HG03575 (cell line): Measurements from ENCODE around the gene RBBP4.
"Not testable (repeated sequence)": the region's sequence is repeated elsewhere in the genome, so short reads cannot be mapped to it uniquely, and the experiment has no call there.

Experiments used
- ATAC-seq: cut with Tn5 transposase; IDR thresholded peaks from one replicate; pipeline ENCODE4 v1.9.1; 2021; ENCODE audit not compliant: unreplicated experiment, insufficient number of reproducible peaks, low FRiP score; ENCODE audit errors: extremely low read depth

The RBBP4 gene

GRCh38 chr1:32650752-32651460, at the start of gene RBBP4:
Gene RBBP4 (plus strand): TSS chr1:32651208. CDS start chr1:32651307, 99 bp downstream.
- peak; percentile 38 for ATAC-seq

- ATAC-seq: no peak
Measured at GRCh38 chr1:32605711-32606424, 45.1 kb upstream of the RBBP4 start.

DNA sequence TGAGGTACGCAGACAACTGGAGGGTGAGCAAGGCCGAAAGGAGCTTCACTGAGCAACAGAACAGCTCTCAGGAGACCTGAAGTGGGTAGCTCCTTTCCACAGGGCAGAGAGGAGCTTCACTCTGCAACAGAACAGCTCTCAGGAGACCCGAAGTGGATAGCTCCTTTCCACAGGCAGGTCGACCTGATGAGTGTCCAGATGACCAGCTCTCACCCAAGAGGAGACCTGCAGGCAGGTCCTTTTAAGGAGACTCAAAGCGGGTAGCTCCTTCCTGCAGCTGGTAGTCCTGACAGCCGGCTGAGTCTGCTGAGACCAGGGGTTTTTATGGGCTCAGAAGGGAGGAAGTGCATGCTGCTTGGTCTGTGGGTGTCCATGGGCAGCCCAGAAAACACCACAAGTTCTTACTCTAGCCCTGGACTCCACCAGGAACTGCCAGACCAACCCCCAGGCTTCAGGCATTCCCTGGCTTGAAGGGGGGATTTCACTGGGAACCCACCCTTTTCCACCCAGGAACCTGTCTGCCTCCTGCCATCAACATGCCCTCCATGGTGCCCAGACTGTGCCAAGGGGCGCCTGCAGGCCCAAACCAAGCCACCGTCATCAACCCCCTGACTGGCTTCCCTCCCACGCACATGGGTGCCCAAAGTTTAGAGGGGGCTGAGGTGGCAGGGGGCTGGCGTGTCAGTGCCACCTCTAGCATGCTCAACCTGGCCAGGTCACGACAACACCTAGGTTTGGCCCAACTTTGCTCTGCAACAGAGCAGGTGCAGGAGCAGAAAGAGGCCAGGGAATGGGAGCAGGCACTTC, 44.2 kb upstream of the RBBP4 start:
- no peak for ATAC-seq

- no peak for ATAC-seq
Measured at GRCh38 chr1:32609180-32609579, 41.8 kb upstream of the RBBP4 start.

GRCh38 chr1:32611859-32612188, 39.2 kb upstream of the RBBP4 start:
- no peak for ATAC-seq

DNA sequence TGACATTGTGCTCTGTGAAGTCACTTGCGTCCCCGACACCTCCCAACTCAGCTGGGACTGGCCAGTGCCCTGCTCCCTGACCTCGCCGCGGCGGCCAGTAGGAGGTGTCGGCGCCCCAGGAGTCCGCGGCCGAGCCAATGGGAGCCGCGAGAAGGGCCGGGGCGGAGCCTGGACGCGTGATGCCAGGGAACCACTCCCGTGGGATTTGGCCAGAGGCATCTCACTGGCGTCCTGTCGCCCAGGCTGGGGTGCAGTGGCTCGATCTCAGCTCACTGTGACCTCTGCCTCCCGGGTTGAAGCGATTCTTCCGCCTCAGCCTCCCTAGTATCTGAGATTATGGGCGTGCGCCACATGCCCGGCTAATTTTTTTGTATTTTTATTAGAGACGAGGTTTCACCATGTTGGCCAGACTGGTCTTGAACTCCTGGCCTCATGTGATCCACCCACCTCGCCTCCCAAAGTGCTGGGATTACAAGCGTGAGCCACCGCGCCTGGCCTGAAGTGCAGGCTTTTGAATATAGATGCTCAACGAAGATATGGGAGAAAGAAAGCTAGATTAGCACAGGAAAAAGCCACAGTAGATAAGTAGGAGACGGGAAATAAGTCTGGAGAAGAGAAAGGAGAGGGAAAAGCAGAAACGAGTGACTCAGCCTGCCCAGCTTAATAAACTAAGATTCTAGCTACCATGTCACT, 38.7 kb upstream of the RBBP4 start:
- no peak for ATAC-seq

DNA sequence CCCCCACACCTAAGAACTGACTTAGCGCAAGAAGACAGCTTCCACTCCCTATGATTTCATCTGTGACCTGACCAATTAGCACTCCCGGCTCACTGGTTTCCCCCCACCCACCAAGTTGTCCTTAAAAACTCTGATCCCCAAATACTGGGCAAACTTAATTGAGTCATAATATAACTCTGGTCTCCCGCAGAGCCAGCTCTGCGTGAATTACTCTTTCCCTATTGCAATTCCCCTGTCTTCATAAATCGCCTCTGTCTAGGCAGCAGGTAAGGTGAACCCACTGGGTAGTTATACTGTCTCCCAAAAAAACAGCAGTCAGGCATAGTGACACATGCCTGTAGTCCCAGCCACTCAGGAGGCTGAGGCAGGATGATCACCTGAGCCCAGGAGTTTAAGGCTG, 37.5 kb upstream of the RBBP4 start:
- ATAC-seq: no peak

GRCh38 chr1:32618673-32619221, 32.3 kb upstream of the RBBP4 start:
- no peak for ATAC-seq

- no peak for ATAC-seq
Measured at GRCh38 chr1:32619701-32620485, 31.1 kb upstream of the RBBP4 start.

- no peak for ATAC-seq
Measured at GRCh38 chr1:32622205-32622604, 28.8 kb upstream of the RBBP4 start.

DNA sequence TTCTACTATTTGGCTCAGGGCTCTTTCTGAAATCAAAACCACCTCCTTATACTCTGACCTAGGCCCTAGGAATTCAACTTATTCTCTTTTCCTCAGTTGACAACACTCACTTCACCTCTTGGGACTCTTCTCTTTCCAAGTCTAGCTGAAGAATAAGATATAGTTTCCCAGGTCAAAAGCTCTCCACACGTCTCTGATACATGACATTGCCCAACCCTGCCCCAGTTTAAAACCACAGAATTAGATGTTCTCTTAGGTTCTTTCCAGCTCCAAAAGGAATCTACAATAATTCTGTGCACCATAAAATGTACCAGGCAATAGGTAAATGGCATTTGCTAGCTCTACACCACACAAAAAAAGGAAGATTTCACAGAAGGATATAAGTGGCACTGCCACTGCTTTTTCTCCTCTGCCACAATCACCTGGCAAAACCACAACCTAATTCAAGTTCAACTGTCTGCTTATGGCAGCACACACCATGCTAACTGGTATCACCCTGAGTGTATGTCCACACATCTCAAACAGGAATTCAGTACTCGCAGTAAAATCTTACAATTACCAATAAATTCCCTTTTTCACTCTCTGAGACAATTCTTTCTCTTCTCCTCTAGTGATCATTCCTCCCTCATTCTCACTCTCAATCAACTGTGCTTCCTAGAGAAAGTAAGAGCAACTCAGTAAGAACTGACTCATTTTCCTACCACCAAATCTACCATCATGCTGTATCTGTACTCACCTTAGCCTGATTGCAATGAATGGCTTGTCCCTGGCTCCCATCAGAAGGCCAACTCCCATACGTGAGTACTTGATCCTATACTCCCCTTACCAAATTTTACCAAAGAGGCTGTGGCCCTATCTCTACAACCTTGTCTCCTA, 28.0 kb upstream of the RBBP4 start:
- no peak for ATAC-seq

DNA sequence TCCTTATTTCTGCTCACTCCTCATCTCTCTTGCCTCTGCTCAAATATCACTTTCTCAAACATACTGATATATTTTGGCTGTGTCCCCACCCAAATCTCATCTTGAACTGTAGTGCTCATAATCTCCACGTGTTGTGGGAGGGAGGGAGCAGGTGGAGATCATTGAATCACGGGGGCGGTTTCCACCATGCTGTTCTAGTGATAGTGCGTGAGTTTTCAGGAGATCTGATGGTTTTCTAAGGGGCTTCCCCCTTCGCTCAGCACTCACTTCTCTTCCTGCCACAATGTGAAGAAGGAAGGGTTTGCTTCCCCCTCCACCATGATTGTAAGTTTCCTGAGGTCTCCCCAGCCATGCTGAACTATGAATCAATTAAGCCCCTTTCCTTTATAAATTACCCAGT, 27.2 kb upstream of the RBBP4 start:
- no peak for ATAC-seq

DNA sequence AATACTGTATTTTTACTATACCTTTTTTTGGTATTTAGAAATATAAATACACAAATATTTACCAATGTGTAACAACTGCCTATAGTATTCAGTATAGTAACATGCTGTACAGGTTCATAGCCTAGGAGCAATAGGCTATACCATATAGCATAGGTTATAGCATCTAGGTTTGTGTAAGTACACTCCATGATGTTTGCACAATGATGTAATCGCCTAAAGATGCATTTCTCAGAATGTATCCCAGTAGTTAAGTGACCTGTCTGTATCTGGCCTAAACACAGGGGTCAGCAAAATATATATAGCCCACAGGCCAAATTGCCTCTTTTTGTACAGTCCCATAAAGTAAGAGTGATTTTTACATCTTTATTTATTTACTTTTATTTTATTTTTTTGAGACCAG, 24.8 kb upstream of the RBBP4 start:
- no peak for ATAC-seq

DNA sequence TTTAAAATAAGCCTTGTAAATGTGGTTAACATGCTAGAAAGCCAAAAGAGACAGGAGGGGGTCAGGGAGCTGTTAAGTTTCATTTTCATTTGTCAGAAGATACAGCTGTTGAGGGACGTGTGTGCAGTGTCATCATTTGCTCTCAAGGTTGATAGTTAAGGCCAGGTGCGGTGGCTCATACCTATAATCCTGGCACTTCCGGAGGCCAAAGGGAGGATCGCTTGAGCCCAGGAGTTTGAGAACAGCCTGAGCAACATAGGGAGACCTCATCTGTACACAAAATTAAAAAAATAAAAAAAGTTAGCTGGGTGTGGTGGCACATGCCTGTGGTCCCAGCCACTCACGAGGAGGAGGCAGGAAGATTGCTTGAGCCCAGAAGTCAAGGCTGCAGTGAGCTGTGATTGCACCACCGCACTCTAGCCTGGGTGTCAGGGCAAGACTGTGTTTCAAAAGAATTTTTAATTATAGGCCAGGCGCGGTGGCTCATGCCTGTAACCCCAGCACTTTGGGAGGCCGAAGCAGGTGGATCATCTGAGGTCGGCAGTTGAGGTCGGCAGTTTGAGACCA, 23.3 kb upstream of the RBBP4 start:
- no peak for ATAC-seq

GRCh38 chr1:32630173-32630572, 20.8 kb upstream of the RBBP4 start:
- ATAC-seq: not testable (repeated sequence)

GRCh38 chr1:32632829-32633228, 18.2 kb upstream of the RBBP4 start:
- ATAC-seq: no peak
